ENCODE measurements around the gene DHRS3. TPM values are rescaled to one million over a fixed set of nuclear protein-coding genes. Genes with fewer than 3 reads are reported as not detected.

Gene DHRS3
- total and polyA plus RNA-seq, 12 donors, result 39.9 to 93.5 (median 63.7) TPM

DNA sequence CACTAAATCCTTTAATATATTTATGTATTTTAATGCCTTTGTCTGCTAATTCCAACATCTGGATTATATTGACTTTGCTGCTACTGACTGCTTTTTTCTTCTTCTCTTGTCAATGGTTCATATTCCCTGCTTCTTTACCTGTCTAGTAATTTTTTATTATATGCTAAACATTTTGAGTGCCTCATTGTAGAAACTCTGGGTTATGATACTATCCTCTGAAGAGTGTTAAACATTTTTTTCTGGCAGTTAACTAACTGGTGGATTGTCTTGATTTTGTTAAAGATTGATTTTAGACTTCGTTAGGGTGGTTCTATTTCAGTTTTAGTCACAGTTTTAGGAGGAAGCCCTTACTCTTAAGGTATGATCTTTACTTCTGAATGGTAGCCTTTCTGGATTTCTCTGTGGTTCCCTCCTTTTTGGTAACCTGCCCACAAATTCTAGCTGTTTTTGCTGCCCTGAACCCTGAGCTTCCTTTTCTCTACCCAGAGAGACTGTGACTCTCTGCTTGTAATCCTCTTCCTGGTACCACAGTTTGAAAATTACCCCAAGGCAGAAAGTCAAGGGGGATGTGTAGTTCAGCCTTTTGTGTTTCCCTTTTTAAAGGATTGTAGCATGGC, 81.9 kb downstream of the DHRS3 start:
- Histone ChIP-seq H3K27ac (no peak overlapping the region), H3K36me3 (no peaks in the 10 kb centered on the region), H3K27me3 (no peaks in the 10 kb centered on the region), H3K4me1 (peaks cover 2 to 18% (median 11%) of the 10 kb centered on the region in 9 donors), H3K9me3 (peaks cover 0 to 16% (median 5%) of the 10 kb centered on the region in 11 donors), H3K4me3 (no peak overlapping the region)
- ATAC-seq, result no peak
- WGBS, 2 donors, result 95 to 97% methylated on average over 1 of the region's 1 CpG
- intact Hi-C loops (cut with DNase I), result no loop called here
- DNase-seq, result no peak
- TF ChIP-seq, protein P1, sequence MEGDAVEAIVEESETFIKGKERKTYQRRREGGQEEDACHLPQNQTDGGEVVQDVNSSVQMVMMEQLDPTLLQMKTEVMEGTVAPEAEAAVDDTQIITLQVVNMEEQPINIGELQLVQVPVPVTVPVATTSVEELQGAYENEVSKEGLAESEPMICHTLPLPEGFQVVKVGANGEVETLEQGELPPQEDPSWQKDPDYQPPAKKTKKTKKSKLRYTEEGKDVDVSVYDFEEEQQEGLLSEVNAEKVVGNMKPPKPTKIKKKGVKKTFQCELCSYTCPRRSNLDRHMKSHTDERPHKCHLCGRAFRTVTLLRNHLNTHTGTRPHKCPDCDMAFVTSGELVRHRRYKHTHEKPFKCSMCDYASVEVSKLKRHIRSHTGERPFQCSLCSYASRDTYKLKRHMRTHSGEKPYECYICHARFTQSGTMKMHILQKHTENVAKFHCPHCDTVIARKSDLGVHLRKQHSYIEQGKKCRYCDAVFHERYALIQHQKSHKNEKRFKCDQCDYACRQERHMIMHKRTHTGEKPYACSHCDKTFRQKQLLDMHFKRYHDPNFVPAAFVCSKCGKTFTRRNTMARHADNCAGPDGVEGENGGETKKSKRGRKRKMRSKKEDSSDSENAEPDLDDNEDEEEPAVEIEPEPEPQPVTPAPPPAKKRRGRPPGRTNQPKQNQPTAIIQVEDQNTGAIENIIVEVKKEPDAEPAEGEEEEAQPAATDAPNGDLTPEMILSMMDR (IDR thresholded peaks at IDR 0.05), result no peak

DNA sequence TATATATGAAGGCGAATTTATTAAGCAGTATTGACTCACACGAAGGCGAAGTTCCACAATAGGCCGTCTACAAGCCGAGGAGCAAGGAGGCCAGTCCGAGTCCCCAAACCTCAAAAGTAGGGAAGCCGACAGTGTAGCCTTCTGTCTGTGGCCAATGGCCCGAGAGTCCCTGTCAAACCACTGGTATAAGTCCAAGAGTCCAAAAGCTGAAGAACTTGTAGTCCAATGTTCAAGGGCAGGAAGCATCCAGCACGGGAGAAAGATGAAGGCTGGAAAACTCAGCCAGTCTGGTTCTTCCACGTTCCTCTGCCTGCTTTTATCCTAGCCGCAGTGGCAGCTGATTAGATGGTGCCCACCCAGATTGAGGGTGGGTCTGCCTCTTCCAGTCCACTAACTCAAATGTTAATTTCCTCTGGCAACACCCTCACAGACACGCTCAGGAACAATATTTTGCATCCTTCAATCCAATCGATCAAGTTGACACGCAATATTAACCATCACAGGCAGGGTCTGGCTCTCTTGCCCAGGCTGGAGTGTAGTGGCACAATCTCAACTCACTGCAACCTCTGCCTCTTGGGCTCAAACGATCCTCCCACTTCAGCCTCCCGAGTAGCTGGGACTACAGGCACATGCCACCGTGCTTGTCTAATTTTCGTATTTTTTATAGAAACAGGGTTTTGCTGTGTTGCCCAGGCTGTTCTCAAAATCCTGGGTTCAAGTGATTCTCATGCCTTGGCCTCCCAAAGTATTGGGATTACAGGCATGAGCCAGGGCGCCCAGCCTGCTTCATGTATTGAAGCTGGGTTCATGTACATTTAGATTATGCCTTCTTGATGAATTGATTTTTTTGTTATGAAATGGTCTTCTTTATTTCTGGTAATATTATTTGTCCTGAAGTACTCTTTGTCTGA, 85.3 kb downstream of the DHRS3 start:
- 94 to 97% methylated on average over 19 of the region's 19 CpGs for WGBS, 2 donors
- H3K36me3 ChIP-seq, result no peaks in the 10 kb centered on the region
- TF ChIP-seq, protein P1 (IDR thresholded peaks at IDR 0.05), result no peak

DNA sequence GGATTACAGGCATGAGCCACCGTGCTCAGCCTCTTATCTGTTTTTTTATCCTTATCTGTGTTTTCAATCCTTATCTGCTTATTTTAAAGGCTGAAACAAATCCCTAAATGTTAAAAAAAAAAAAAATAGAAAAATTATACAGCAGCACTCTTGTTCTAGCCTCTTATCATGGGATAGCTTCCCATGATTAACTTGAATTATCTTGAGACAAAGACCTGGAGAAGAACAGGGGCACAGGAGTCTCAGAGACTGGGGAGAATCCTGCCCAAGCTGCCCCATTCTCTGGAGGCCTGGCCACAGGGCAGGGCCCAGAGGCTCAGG, 86.9 kb downstream of the DHRS3 start:
- no peak overlapping the region for H3K27ac ChIP-seq
- H3K9me3 ChIP-seq, result peaks cover 0 to 8% (median 4%) of the 10 kb centered on the region in 11 donors
- intact Hi-C loops (cut with DNase I), result no loop called here
- ATAC-seq (no peak), DNase-seq (no peak)
- 84 to 92% methylated on average over 1 of the region's 1 CpG for WGBS, 2 donors
- TF ChIP-seq, protein P1 (IDR thresholded peaks at IDR 0.05), result no peak
- no peaks in the 10 kb centered on the region for H3K36me3 ChIP-seq
- peaks cover 0 to 21% (median 7%) of the 10 kb centered on the region in 9 donors for H3K4me1 ChIP-seq
- H3K27me3 ChIP-seq, result no peaks in the 10 kb centered on the region
- no peak overlapping the region for H3K4me3 ChIP-seq

More for the DNA sequence above, 85.3 kb downstream of the DHRS3 start:
- intact Hi-C loops (cut with DNase I), result no loop called here
- Histone ChIP-seq H3K4me3 (no peak overlapping the region), H3K27ac (no peak overlapping the region), H3K4me1 (peaks cover 0 to 21% (median 7%) of the 10 kb centered on the region in 9 donors), H3K27me3 (no peaks in the 10 kb centered on the region), H3K9me3 (peaks cover 0 to 16% (median 5%) of the 10 kb centered on the region in 11 donors)
- no peak for ATAC-seq
- DNase-seq, result no peak

DNA sequence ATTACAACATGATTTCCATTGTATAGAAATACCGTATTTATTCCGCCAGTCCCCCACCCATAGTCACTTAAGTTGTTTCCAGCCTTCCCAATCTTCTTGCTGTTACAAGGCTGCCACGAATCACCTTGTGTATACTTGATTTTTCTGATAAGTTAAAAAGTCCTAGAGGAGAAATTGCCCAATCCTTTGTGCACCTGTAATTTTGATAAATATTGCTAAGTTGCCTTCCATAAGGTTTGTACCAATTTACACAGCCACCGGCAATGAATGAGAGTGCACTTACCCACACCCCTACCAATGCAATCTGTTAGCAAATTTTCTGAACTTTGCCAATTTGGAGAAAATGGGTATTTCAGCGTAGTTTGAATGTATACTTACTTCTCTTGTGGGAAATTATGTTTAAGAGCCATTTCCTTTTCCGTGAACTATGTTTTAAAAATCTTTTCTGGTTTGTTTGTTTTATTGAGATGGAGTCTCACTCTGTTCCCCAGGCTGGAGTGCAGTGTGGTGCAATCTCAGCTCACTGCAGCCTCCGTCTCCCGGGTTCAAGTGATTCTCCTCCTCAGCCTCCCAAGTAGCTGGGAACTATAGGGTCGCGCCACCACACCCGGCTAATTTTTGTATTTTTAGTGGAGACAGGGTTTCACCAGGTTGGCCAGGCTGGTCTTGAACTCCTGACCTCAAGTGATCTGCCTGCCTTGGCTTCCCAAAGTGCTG, 87.4 kb downstream of the DHRS3 start:
- Histone ChIP-seq H3K36me3 (no peaks in the 10 kb centered on the region), H3K9me3 (peaks cover 0 to 3% (median 0%) of the 10 kb centered on the region in 11 donors), H3K4me1 (peaks cover 0 to 23% (median 8%) of the 10 kb centered on the region in 9 donors), H3K27ac (no peak overlapping the region), H3K27me3 (no peaks in the 10 kb centered on the region), H3K4me3 (no peak overlapping the region)
- intact Hi-C loops (cut with DNase I), result no loop called here
- 88% methylated on average over 11 of the region's 11 CpGs for WGBS, 2 donors
- ATAC-seq, result no peak
- no peak for DNase-seq
- TF ChIP-seq, protein P1 (IDR thresholded peaks at IDR 0.05), result no peak
